KOPT-K1 (cell line): Measurements from ENCODE around the gene C6orf136.

Experiments used
- H3K27ac ChIP-seq: fragments of 200-600 bp; sonication (generic); 2 replicates; pipeline ENCODE4 v1.5.1; 2016; ENCODE audit warnings: antibody characterized with exemption, mild to moderate bottlenecking, low read depth, low read length; ENCODE audit not compliant: poor library complexity, severe bottlenecking
- H3K36me3 ChIP-seq: fragments of 200-600 bp; sonication (generic); 2 replicates; pipeline ENCODE4 v1.5.1; 2017; ENCODE audit warnings: antibody characterized with exemption, mild to moderate bottlenecking, low read length, moderate library complexity; ENCODE audit not compliant: insufficient read depth
- H3K9me3 ChIP-seq: fragments of 200-600 bp; sonication (generic); 2 replicates; pipeline ENCODE4 v1.5.1; 2017; ENCODE audit warnings: antibody characterized with exemption, low read length, mild to moderate bottlenecking; ENCODE audit not compliant: insufficient read depth, poor library complexity, severe bottlenecking

Gene C6orf136

DNA sequence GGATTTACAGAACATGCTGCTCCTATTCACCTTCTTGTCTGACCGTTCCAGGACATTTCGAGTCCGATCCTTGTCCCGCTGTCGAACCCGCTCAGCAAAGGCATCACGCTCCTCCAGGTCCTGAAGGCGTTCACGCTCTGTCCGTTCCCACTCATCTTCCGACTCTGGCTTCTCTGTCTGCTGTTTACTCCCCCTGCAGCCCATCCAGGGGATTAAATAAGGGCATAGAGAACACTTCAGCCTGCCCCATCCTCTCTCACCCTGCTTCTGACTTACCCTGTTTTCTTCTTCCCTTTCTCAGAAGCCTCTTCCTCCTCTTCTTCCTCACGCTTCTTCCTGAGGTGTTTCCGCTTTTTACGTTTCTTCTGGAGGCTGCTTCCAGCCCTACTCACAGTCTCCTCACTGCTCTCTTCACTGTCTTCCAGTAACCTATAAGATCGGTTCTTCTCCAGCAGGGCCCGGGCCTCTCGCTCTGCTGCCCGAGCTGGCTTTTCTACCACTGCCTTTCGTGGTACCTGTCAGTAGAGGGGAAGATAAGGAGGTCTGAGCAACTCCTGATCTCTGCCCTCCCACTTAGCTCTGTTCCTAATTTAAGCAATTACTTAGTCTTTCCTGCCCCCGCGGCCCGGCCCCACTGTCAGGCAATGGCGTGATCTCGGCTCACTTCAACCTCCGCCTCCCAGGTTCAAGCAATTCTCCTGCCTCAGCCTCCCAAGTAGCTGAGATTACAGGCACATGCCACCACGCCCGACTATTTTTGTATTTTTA, 24.0 kb downstream of the C6orf136 start:
- Histone ChIP-seq H3K36me3 (peaks cover 51% of the 10 kb centered on the region), H3K27ac (no peak overlapping the region), H3K9me3 (no peaks in the 10 kb centered on the region)

GRCh38 chr6:30672445-30673253, 25.7 kb downstream of the C6orf136 start, which contains the start of gene DHX16:
DHX16 (minus strand) TSS chr6:30673006; CDS start chr6:30672841, 165 bp downstream.
- Histone ChIP-seq H3K36me3 (peaks cover 51% of the 10 kb centered on the region), H3K9me3 (no peaks in the 10 kb centered on the region), H3K27ac (peak within 1 kb of the TSS; percentile 65)

GRCh38 chr6:30676660-30677285, 29.8 kb downstream of the C6orf136 start:
- Histone ChIP-seq H3K36me3 (peaks cover 57% of the 10 kb centered on the region), H3K9me3 (no peaks in the 10 kb centered on the region), H3K27ac (no peak overlapping the region)

DNA sequence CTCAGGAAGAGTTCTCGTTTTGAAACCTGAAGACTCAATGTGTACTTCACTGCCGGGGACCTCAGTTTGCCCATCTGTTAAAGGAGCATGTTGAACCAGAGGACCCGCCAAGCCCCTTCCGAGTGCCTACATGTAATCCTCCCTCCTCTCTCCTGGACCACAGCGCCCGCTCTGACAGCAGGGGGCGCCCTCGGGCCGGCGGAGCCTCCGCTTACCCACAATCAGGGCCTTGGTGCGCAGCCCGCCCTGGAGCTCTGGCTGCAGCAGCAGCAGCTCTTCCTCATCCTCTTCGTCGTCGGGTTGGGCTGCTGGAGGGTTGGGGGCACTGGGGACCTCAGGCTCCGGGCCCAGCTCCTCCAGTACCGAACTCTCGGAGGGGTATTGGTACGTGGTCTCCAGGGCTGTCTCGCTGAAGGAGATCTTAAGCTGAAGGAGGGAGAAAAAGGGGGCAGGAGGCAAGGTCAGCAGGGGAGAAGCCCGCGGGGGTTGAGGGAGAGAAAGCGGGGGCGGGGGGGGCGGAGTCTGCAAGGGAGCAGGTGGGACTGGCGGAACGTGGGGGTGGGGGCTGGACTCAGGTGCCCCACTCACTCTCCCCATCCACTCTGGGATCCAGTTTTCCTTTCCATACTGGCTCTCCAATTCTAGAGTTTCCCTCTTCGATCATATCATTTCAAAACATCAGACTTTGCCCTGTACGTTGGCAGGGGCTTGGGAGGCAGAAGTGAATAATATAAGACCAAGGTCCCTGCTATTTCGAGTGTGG, 32.2 kb downstream of the C6orf136 start:
- Histone ChIP-seq H3K27ac (peak overlapping the region; percentile 75), H3K36me3 (peaks cover 58% of the 10 kb centered on the region)

DNA sequence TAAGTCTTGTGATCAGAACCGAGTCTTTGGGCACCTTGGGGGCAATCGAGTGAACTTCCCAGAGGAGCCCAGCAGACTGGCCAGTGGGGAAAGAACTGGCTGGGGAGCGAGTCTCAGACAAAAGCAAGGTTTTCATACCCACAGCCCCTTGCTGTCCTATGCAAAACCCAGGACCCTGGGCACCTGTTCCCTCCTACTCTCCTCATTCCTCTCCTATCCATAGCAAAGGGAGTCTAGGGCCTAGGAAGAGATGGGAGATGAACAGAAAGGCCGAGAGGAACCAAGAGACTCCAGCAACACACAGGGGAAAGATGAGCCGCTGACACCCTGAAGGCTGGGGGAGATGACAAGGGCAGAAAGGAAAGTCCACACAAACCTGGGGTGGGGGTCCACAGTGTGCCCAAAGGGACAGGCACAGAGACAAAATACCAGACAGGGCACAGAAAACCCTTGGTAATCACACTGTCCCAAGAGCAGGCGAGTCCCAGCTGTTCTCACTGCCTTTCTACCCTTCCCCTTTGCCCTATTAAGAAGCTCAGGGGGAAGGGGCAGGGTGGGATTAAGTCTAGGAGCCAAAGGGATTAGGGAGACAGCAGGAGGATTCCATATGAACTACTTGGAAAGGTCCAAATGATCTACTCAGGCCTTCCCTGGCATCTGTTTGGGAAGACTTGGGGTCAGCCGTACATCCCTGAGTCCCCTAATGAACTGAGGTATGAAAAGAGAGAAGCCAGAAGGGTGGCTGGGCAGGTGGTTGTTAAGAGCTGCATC, 33.0 kb downstream of the C6orf136 start:
- Histone ChIP-seq H3K9me3 (no peaks in the 10 kb centered on the region), H3K36me3 (peaks cover 58% of the 10 kb centered on the region), H3K27ac (peak overlapping the region; percentile 75)

More for the DNA sequence above, 32.2 kb downstream of the C6orf136 start:
- no peaks in the 10 kb centered on the region for H3K9me3 ChIP-seq

GRCh38 chr6:30681766-30682142, 34.8 kb downstream of the C6orf136 start:
- peak overlapping the region; percentile 94 for H3K27ac ChIP-seq
- H3K9me3 ChIP-seq: no peaks in the 10 kb centered on the region
- H3K36me3 ChIP-seq: peaks cover 47% of the 10 kb centered on the region

DNA sequence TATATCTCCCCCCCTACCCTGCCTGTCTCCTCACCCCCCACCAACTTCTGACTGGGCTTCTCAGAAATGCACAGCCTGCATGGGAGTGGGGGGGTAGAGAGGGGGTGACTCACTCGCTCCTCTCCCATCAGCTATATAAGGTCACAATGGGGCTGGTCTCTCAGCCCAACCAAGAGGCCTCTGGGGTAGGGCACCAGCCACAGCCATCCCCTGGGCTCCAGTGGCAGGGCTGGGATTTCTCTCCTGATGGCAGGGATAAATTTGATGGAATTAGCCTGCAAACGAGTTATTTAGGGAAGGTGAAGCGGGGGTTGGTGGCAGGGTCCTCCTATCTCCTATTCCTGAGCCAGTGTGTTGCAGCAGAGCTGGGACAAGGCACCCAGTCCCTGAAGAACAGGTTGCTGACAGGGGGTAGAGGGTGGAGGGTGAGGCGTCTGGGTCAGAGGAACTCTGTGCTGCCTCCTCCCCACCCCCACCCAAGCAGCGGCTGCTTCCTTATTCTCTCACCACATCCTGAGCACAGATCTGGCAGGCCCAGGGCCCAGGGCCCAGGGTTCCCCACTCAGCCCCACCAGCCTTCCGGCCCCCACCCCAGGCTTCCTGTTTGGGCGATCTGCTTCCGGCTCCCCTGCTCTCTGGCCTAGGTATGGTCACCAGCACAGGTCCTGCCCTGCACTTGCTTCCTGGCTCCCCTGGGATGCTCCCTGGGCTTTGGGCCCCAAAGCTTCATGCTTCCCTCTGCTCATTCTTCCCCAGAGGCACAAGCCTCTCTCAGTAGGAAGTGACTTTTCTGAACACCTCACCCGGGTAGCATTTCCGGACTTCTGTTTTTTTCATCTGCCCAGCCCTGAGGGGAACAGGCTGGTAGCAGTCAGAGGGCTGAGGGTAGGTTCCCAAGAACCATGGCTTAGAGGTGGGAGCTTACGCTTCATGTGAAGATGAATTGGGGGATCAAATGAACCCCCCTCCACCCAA, 35.5 kb downstream of the C6orf136 start:
- Histone ChIP-seq H3K9me3 (no peaks in the 10 kb centered on the region), H3K27ac (peak overlapping the region; percentile 94), H3K36me3 (peaks cover 40% of the 10 kb centered on the region)

GRCh38 chr6:30683183-30683979, 36.4 kb downstream of the C6orf136 start:
- H3K36me3 ChIP-seq: peaks cover 34% of the 10 kb centered on the region
- peak overlapping the region; percentile 94 for H3K27ac ChIP-seq
- no peaks in the 10 kb centered on the region for H3K9me3 ChIP-seq

GRCh38 chr6:30683980-30684338, 37.0 kb downstream of the C6orf136 start:
- Histone ChIP-seq H3K27ac (peak overlapping the region; percentile 94), H3K36me3 (peaks cover 31% of the 10 kb centered on the region), H3K9me3 (no peaks in the 10 kb centered on the region)

DNA sequence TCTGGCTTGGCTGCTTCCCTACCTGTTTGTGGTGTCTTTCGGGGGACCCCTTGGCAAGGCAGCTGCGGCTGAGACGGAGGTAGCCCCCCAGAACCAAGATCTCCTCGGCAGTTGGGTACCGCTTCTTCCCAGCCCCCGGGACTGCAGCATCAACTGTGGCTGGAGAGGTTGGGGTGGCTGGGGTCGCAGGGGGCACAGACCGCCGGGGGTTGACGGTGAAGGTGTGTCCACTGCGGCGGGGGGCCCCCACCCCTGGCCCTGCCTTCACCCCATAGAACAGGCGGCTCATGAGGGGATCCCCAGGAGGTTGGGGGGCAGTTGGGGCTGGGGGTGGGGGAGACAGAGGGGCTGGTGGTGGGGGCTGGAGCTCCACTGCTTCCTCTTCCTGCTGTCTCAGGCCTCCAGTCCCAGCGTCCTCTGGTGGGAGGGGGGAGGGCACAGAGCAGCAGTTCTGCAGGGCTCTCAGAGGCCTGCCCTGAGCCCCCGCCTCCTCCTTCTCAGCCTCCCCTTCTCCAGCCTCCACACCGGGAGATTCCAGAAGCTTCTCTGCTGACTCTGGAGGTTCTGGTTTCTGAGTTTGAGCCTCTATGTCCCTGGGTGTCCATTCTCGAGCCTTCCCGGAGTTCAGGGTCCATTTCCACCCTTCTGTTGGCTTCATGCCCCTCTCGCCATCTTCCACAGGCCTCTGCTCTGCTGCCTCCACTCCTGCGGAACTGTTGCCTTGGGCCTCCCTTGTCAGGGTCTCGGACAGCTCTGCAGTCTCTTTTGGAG, 37.6 kb downstream of the C6orf136 start:
- Histone ChIP-seq H3K27ac (peak overlapping the region; percentile 94), H3K9me3 (no peaks in the 10 kb centered on the region), H3K36me3 (peaks cover 29% of the 10 kb centered on the region)

DNA sequence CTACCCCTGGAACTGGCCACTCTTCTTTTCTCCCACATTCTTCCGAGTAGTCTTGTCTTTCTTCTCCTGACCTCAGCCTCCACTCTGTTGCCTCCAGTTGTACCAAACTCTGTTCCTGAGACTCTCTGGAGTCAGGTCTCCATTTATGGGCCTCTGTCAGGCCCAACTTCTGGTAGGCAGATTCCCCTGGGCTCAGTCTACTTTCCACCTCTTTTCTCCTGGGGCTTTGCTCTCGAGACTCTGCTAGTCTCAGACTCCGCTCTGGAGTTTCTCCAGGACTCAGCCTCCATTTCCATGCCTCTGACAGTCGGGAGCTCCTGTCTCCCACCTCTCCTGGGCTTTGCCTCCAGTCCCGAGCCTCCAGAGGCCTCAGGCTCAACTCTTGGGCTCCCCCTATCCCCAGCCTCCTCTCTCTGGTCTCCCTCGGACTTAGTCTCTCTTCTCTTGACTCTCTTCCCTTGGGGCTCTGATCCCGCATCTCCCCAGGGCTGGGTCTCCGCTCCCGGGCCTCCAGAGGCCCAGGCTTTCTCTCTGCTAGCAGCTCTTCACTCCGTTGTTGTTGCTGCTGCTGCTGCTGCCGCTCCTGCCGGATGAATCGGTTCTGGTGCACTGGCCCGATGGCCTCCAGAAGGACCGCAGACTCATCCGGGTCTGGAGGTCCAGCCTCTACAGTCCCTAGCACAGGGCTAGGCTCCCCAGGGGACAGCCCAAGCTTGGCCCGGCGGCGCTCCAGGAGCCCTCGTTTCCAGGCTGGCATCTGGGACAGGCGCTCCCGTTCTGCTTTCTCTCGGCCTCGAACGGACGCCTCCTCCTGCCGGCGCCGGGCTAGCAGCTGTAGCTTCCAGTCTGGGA, 38.5 kb downstream of the C6orf136 start:
- no peaks in the 10 kb centered on the region for H3K9me3 ChIP-seq
- peak overlapping the region; percentile 94 for H3K27ac ChIP-seq
- H3K36me3 ChIP-seq: peaks cover 20% of the 10 kb centered on the region
